Measurements from ENCODE around the gene SERGEF. TPM values are rescaled to one million over a fixed set of nuclear protein-coding genes. Genes with fewer than 3 reads are reported as not detected.
A peak's percentile ranks its signal among the peaks of the same experiment; 100 is the strongest.

The SERGEF gene
- total and polyA plus RNA-seq, 10 of the 15 experiments (the other 5 are each of a cell fraction or from before 2014, with no cell fraction given), result 14.6 to 27.8 (median 22.4) TPM

GRCh38 chr11:17878743-17879142 lies 134.1 kb downstream of the SERGEF start:
- TF ChIP-seq RAD51 (IDR thresholded peaks at IDR 0.05) (no peak), ZNF622 (IDR thresholded peaks at IDR 0.05) (no peak), PAX8 (IDR thresholded peaks at IDR 0.05) (no peak), USF2 (IDR thresholded peaks at IDR 0.05; ENCODE audit: borderline replicate concordance, low read depth, low read length) (no peak)
- intact Hi-C loops (cut with micrococcal nuclease; ENCODE audit: unreplicated experiment) (no loop called here), in situ Hi-C loops (cut with MboI) (no loop called here)
- Histone ChIP-seq H4K20me1 (ENCODE audit: control insufficient read depth, insufficient read depth) (no peaks in the 10 kb centered on the region; the same call in 1 of the 2 replicates), H3K9ac (ENCODE audit: control insufficient read depth, insufficient read depth, low read length) (no peak overlapping the region), H3K79me2 (ENCODE audit: control insufficient read depth, insufficient read depth, low read length) (no peaks in the 10 kb centered on the region), H3K27me3 (replicated peaks in 1 of 2; ENCODE audit: control insufficient read depth in 2 of 2, insufficient read depth in 2 of 2, low read length in 1 of 2) (no peaks in the 10 kb centered on the region), H3K4me2 (ENCODE audit: control insufficient read depth, insufficient read depth) (no peak overlapping the region), H2AFZ (ENCODE audit: control insufficient read depth, low read depth, low read length) (no peak overlapping the region), H3K4me1 (ENCODE audit: control insufficient read depth, insufficient read depth, low read length) (peaks cover 6% of the 10 kb centered on the region), H3K36me3 (ENCODE audit: control insufficient read depth in 2 of 2, insufficient read depth in 2 of 2, low read length in 1 of 2) (no peaks in the 10 kb centered on the region), H3K9me3 (replicated peaks; ENCODE audit: control insufficient read depth, insufficient read depth, low read length) (no peaks in the 10 kb centered on the region), H3K27ac (ENCODE audit: control insufficient read depth, insufficient read depth) (no peak overlapping the region), H3K4me3 (no peak overlapping the region)
- ChIA-PET POLR2A (interaction anchor here (0.7 kb wide), 1 partner anchor 703 kb away, joined by 3 read pairs; no protein-coding TSS in a partner anchor), CTCF (interaction anchor here (1.9 to 6.4 kb wide), 2 partner anchors 15 to 148 kb away, joined by 4 to 46 read pairs; no protein-coding TSS in a partner anchor), RAD21 (ENCODE audit: unreplicated experiment) (no interaction called here), SMC1A (ENCODE audit: uncharacterized antibody, unreplicated experiment) (interaction anchor here (1.0 kb wide), 1 partner anchor 13 kb away, joined by 4 read pairs; no protein-coding TSS in a partner anchor)
- ATAC-seq (no peak), DNase-seq (ENCODE audit: low read depth, low spot score) (no peak), FAIRE-seq (no peak)
- BruUV-seq (replicated peaks), result no TSS peak
- WGBS (ENCODE audit: insufficient coverage, insufficient replicate concordance, low lambda C conversion rate, missing lambda C conversion rate), result 65% methylated on average over 2 of the region's 2 CpGs

- Histone ChIP-seq H3K4me3 (no peak overlapping the region), H3K4me2 (ENCODE audit: control insufficient read depth, insufficient read depth) (no peak overlapping the region), H3K27me3 (replicated peaks in 1 of 2; ENCODE audit: control insufficient read depth in 2 of 2, insufficient read depth in 2 of 2, low read length in 1 of 2) (no peaks in the 10 kb centered on the region), H3K9me3 (replicated peaks; ENCODE audit: control insufficient read depth, insufficient read depth, low read length) (no peaks in the 10 kb centered on the region), H3K36me3 (ENCODE audit: control insufficient read depth in 2 of 2, insufficient read depth in 2 of 2, low read length in 1 of 2) (no peaks in the 10 kb centered on the region), H3K79me2 (ENCODE audit: control insufficient read depth, insufficient read depth, low read length) (no peaks in the 10 kb centered on the region), H3K27ac (ENCODE audit: control insufficient read depth, insufficient read depth) (no peak overlapping the region), H3K4me1 (ENCODE audit: control insufficient read depth, insufficient read depth, low read length) (peaks cover 6% of the 10 kb centered on the region), H3K9ac (ENCODE audit: control insufficient read depth, insufficient read depth, low read length) (no peak overlapping the region), H4K20me1 (ENCODE audit: control insufficient read depth, insufficient read depth) (no peaks in the 10 kb centered on the region; the same call in 1 of the 2 replicates), H2AFZ (ENCODE audit: control insufficient read depth, low read depth, low read length) (no peak overlapping the region)
- intact Hi-C loops (cut with micrococcal nuclease; ENCODE audit: unreplicated experiment) (no loop called here), in situ Hi-C loops (cut with MboI) (no loop called here)
- no TSS peak for BruUV-seq (replicated peaks)
- FAIRE-seq, result no peak
- POLR2A ChIA-PET, result interaction anchor here (0.7 kb wide), 1 partner anchor 703 kb away, joined by 3 read pairs; no protein-coding TSS in a partner anchor
- peak; percentile 27; the same call in 2 of the 3 replicates for ATAC-seq
- RAD21 ChIA-PET (ENCODE audit: unreplicated experiment), result interaction anchor here (0.8 kb wide), 1 partner anchor 37 kb away, joined by 3 read pairs; no protein-coding TSS in a partner anchor
- WGBS (ENCODE audit: insufficient coverage, insufficient replicate concordance, low lambda C conversion rate, missing lambda C conversion rate), result 0% methylated on average over 3 of the region's 3 CpGs
- peak; percentile 9 for DNase-seq (ENCODE audit: low read depth, low spot score)
- SMC1A ChIA-PET (ENCODE audit: uncharacterized antibody, unreplicated experiment), result interaction anchor here (0.6 to 1.0 kb wide), 2 partner anchors 13 to 99 kb away, joined by 3 to 4 read pairs; no protein-coding TSS in a partner anchor
- CTCF ChIA-PET, result interaction anchor here (6.4 kb wide), 1 partner anchor 14 kb away, joined by 46 read pairs; no protein-coding TSS in a partner anchor
- TF ChIP-seq EP300 (IDR thresholded peaks at IDR 0.05; ENCODE audit: borderline replicate concordance in 1 of 2, control insufficient read depth in 1 of 2, low read depth in 2 of 2, low read length in 2 of 2), result no peak
- no peak for TF ChIP-seq HCFC1 (IDR thresholded peaks at IDR 0.05; ENCODE audit: low read length)
- TF ChIP-seq MLLT1 (IDR thresholded peaks at IDR 0.05), result no peak
- TF ChIP-seq NFYA (IDR thresholded peaks at IDR 0.05; ENCODE audit: borderline replicate concordance, low read depth, low read length), result no peak
- TF ChIP-seq NR2F1 (conservative IDR thresholded peaks at IDR 0.05), result no peak
- TF ChIP-seq NBN (IDR thresholded peaks at IDR 0.05), result no peak
- peak; percentile 70 for TF ChIP-seq RUNX3 (IDR thresholded peaks at IDR 0.05; ENCODE audit: low read length)
- no peak for TF ChIP-seq POU2F2 (IDR thresholded peaks at IDR 0.05; ENCODE audit: borderline replicate concordance, low read depth, low read length)
- no peak for TF ChIP-seq ZSCAN29 (IDR thresholded peaks at IDR 0.05)
- TF ChIP-seq RAD51 (IDR thresholded peaks at IDR 0.05), result no peak
- TF ChIP-seq PAX5 (IDR thresholded peaks at IDR 0.05; ENCODE audit: borderline replicate concordance, low read depth, low read length), result 0 out of 2 replicates have a peak, but pooled peaks have one; percentile 10
- no peak for TF ChIP-seq NR2C2 (IDR thresholded peaks at IDR 0.05; ENCODE audit: borderline replicate concordance, control insufficient read depth, insufficient read length, low read depth)
These were observed 135.0 kb downstream of the SERGEF start for GRCh38 chr11:17877886-17878285.
